ENCODE measurements around the gene TSHR.
"Not testable (repeated sequence)": the region's sequence is repeated elsewhere in the genome, so short reads cannot be mapped to it uniquely, and the experiment has no call there.

TSHR gene

GRCh38 chr14:80948291-80948690, 7.1 kb upstream of the TSHR start:
- DNase-seq (ENCODE audit: low spot score): no peak
- TF ChIP-seq, protein P1, sequence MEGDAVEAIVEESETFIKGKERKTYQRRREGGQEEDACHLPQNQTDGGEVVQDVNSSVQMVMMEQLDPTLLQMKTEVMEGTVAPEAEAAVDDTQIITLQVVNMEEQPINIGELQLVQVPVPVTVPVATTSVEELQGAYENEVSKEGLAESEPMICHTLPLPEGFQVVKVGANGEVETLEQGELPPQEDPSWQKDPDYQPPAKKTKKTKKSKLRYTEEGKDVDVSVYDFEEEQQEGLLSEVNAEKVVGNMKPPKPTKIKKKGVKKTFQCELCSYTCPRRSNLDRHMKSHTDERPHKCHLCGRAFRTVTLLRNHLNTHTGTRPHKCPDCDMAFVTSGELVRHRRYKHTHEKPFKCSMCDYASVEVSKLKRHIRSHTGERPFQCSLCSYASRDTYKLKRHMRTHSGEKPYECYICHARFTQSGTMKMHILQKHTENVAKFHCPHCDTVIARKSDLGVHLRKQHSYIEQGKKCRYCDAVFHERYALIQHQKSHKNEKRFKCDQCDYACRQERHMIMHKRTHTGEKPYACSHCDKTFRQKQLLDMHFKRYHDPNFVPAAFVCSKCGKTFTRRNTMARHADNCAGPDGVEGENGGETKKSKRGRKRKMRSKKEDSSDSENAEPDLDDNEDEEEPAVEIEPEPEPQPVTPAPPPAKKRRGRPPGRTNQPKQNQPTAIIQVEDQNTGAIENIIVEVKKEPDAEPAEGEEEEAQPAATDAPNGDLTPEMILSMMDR (IDR thresholded peaks at IDR 0.05; ENCODE audit: borderline replicate concordance, control extremely low read depth, extremely low read depth, insufficient read depth, missing control alignments): no peak
- in situ Hi-C loops (cut with MboI; ENCODE audit: low sequenced_read_pairs, unreplicated experiment): no loop called here

GRCh38 chr14:80951491-80951890, 3.9 kb upstream of the TSHR start:
- DNase-seq (ENCODE audit: low spot score): no peak
- TF ChIP-seq, protein P1 (IDR thresholded peaks at IDR 0.05; ENCODE audit: borderline replicate concordance, control extremely low read depth, extremely low read depth, insufficient read depth, missing control alignments): no peak
- in situ Hi-C loops (cut with MboI; ENCODE audit: low sequenced_read_pairs, unreplicated experiment): loop anchor here (5.0 to 10.0 kb wide), 2 partner anchors 36 to 213 kb away; no protein-coding TSS in a partner anchor

DNA sequence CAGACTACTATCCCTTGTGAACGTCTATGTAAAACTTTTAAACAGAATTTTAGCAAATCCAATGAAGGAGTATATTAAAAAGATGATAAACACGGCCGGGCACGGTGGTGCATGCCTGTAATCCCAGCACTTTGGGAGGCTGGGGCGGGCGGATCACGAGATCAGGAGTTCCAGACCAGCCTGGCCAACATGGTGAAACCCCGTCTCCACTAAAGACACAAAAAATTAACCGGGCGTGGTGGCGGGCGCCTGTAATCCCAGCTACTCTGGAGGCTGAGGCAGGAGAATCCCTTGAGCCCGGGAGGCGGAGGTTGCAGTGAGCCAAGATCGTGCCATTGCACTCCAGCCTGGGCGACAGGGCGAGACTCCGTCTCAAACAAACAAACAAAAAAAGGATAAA, 2.2 kb upstream of the TSHR start:
- in situ Hi-C loops (cut with MboI; ENCODE audit: low sequenced_read_pairs, unreplicated experiment): loop anchor here (5.0 to 10.0 kb wide), 2 partner anchors 34 to 212 kb away; no protein-coding TSS in a partner anchor

GRCh38 chr14:80954687-80955299, 628 bp upstream of the TSHR start:
- TF ChIP-seq, protein P1 (IDR thresholded peaks at IDR 0.05; ENCODE audit: borderline replicate concordance, control extremely low read depth, extremely low read depth, insufficient read depth, missing control alignments): peak; percentile 71
- peak; percentile 83 for DNase-seq (ENCODE audit: low spot score)
- in situ Hi-C loops (cut with MboI; ENCODE audit: low sequenced_read_pairs, unreplicated experiment): loop anchor here (5.0 to 10.0 kb wide), 2 partner anchors 33 to 210 kb away; no protein-coding TSS in a partner anchor

More for the DNA sequence above, 2.2 kb upstream of the TSHR start:
- not testable (repeated sequence) for DNase-seq (ENCODE audit: low spot score)

DNA sequence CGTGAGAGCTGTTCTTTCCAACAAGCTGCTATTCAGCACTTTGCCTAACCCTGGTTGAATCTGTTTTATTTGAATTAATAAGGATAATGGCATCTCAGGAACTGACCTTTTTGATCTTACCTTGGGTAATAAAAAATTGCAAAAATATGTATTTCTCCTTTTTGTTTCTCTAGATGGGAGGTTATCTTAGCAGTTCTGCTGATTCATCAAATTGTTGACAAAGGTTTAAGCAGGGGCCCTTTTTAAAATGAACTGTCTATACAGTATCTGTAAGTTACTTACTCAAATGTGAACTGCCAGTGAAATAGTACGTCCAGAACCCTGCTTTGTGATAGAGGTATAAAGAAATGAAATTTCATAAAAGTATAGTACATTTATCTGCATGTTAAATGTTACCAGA, 681 bp downstream of the TSHR start:
- no peak for DNase-seq (ENCODE audit: low spot score)
- TF ChIP-seq, protein P1 (IDR thresholded peaks at IDR 0.05; ENCODE audit: borderline replicate concordance, control extremely low read depth, extremely low read depth, insufficient read depth, missing control alignments): no peak
- in situ Hi-C loops (cut with MboI; ENCODE audit: low sequenced_read_pairs, unreplicated experiment): loop anchor here (10.0 kb wide), 1 partner anchor 209 kb away; no protein-coding TSS in a partner anchor

GRCh38 chr14:80956922-80957321, 1.5 kb downstream of the TSHR start:
- in situ Hi-C loops (cut with MboI; ENCODE audit: low sequenced_read_pairs, unreplicated experiment): loop anchor here (10.0 kb wide), 1 partner anchor 208 kb away; no protein-coding TSS in a partner anchor
- no peak for DNase-seq (ENCODE audit: low spot score)
- TF ChIP-seq, protein P1 (IDR thresholded peaks at IDR 0.05; ENCODE audit: borderline replicate concordance, control extremely low read depth, extremely low read depth, insufficient read depth, missing control alignments): no peak

DNA sequence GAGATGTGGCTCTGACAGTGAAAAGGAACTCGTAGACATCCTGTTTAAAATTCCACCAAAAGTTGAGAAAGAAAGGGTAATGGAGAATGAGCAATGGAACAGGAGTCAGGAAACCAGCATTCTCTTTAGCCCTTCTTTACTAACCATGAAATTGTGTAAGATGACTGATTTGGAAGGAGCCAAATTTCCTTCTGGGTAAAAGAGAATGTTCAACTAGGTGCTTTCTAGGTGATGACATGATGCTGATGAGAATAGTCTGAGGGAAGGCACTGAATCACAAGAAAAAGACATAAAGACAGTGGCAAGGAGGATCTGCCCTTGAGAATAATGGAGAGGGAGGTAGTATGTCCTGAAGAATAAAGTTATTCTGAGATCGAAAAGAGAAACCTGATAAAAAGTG, 2.2 kb downstream of the TSHR start:
- TF ChIP-seq, protein P1 (IDR thresholded peaks at IDR 0.05; ENCODE audit: borderline replicate concordance, control extremely low read depth, extremely low read depth, insufficient read depth, missing control alignments): no peak
- no peak for DNase-seq (ENCODE audit: low spot score)
- in situ Hi-C loops (cut with MboI; ENCODE audit: low sequenced_read_pairs, unreplicated experiment): loop anchor here (10.0 kb wide), 1 partner anchor 207 kb away; no protein-coding TSS in a partner anchor

Data from GM13976 (cell line).